ENCODE measurements around the gene AFF3.

- TF ChIP-seq EGR1 (IDR thresholded peaks at IDR 0.05; ENCODE audit: low read depth) (no peak), EZH2 (IDR thresholded peaks at IDR 0.05) (no peak), POLR2AphosphoS5 (IDR thresholded peaks at IDR 0.05; ENCODE audit: low read depth, low read length) (no peak), CEBPB (IDR thresholded peaks at IDR 0.05; ENCODE audit: low read depth) (no peak), POLR2A (IDR thresholded peaks at IDR 0.05; ENCODE audit: borderline replicate concordance, extremely low read depth, insufficient read depth, insufficient read length) (no peak), ATF3 (IDR thresholded peaks at IDR 0.05) (no peak), RAD21 (IDR thresholded peaks at IDR 0.05; ENCODE audit: low read depth) (no peak), YY1 (IDR thresholded peaks at IDR 0.05; ENCODE audit: extremely low read depth, insufficient replicate concordance, low read depth, low read length) (no peak), TCF7L2 (IDR thresholded peaks at IDR 0.05; ENCODE audit: borderline replicate concordance, extremely low read depth, insufficient read depth, insufficient read length) (no peak), JUND (IDR thresholded peaks at IDR 0.05) (no peak), ZBTB33 (IDR thresholded peaks at IDR 0.05; ENCODE audit: extremely low read depth, insufficient replicate concordance, low read length) (no peak), REST (IDR thresholded peaks at IDR 0.05; ENCODE audit: low read depth) (no peak)
- TF ChIP-seq, protein P1, sequence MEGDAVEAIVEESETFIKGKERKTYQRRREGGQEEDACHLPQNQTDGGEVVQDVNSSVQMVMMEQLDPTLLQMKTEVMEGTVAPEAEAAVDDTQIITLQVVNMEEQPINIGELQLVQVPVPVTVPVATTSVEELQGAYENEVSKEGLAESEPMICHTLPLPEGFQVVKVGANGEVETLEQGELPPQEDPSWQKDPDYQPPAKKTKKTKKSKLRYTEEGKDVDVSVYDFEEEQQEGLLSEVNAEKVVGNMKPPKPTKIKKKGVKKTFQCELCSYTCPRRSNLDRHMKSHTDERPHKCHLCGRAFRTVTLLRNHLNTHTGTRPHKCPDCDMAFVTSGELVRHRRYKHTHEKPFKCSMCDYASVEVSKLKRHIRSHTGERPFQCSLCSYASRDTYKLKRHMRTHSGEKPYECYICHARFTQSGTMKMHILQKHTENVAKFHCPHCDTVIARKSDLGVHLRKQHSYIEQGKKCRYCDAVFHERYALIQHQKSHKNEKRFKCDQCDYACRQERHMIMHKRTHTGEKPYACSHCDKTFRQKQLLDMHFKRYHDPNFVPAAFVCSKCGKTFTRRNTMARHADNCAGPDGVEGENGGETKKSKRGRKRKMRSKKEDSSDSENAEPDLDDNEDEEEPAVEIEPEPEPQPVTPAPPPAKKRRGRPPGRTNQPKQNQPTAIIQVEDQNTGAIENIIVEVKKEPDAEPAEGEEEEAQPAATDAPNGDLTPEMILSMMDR (IDR thresholded peaks at IDR 0.05 in 2 of 3, conservative IDR thresholded peaks at IDR 0.05 in 1 of 3; ENCODE audit: borderline replicate concordance in 1 of 3, insufficient read depth in 1 of 3, low read depth in 2 of 3, low read length in 2 of 3), result no peak
Observed at GRCh38 chr2:99975386-99975785, 167.0 kb downstream of the AFF3 start.

All from HCT116 (cell line).